G401.6 (cell line): ENCODE data around the gene TBX15.
A peak's percentile ranks its signal among the peaks of the same experiment; 100 is the strongest.

Experiments used
- FAIRE-seq: peaks from 2 replicates; lab custom pipeline; 2012; peaks lifted over from hg19 to GRCh38; lab: Jason Lieb, UNC

Gene TBX15

DNA sequence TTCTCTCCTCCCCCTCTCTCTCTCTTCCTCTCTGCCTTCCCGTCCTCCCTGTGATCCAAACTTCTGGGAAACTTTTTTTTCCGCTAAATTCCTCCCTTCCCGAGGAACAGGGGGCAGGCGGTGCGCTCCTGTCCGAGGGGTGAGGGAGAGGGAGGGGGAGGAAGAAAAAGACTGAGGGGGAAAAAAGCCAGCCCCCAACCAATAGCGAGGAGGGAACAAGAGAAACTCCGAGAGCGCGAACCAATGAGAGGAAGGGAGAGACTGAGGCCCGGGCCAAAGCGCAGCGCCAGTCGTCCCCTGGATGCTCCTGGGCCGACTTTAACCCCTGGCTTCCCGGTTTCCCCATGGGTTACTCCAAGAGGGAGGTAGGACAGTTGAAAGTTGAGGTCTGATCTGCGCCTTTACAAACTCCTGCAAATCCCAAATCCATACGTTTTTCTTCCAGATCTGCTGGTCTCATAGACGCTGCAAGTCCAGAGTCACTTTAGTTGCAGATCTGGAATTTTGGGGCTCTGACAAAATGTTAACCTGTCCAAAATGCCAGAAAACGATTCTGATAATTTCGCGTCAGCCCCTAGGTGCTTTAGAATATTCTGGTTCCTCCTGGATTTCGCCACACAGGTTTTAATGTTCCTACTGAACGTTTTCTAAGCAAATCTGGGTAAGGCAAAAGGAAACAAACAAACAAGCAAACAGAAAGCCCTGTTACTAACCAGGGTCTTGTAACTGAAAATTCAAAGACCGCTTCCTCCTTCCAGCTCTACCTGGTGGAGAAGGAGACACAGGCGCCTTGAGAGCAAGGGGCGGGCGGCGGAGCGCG lies at the start of gene TBX15:
TBX15 (minus strand) TSS at position 158 of the 820 bp plus-strand sequence. CDS start 548 bp downstream, outside the sequence.
- FAIRE-seq: peak; percentile 95

DNA sequence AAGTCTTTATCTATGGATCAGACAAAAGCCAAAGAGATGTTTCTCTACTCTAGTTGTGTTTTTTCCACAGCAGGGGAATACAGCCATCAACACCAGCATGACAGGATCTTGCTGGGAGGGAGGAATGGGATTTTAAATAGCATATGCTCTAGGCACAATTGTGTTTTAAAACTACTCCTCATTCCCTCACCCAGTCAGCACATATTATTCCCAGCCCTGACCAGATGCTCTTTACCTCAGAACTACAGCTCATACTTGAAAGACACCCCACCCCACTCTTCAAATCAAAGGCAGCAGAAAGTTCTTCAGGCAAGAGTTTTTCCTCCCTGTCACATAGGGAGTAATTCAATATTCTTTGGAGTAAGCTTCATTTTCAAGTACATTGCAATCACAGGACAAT lies 46.2 kb upstream of the TBX15 start:
- FAIRE-seq: no peak

DNA sequence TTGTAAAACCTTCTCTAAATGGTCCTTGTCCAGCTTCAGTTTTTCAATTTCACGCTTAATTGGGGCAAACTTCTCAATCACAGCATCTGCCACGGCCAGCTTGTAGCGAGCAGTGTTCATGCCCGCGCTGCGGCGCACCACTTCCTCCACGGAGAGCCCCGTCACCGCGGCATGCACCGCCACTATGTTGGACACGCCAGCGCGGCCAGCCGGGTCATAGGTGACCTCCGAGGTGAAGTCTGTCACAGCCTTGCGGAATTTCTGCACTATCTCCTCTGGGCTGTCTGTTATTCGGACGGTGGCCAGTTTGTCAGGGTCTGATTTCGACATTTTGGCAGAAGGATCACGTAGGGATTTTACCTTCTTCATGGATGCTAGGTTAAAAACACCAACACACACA lies 44.8 kb upstream of the TBX15 start:
- FAIRE-seq: no peak

DNA sequence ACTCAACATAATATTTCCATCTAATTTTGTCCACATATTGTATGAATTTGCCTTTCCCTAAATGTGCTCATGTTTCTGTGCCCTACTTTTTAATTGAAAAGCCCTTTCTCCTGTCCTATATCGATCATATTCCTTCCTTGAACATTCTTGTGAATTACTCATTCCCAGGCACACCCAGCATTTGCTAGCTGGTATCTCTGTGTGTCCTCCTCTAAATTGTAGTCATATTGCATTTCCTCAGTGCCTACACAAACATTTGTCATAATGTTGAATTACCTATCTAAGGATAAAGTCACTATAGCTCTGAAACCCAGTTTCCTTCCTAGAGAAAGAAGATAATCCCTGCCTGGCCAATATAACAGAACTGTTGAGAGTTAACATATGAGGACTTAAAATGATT lies 39.6 kb upstream of the TBX15 start:
- FAIRE-seq: no peak

DNA sequence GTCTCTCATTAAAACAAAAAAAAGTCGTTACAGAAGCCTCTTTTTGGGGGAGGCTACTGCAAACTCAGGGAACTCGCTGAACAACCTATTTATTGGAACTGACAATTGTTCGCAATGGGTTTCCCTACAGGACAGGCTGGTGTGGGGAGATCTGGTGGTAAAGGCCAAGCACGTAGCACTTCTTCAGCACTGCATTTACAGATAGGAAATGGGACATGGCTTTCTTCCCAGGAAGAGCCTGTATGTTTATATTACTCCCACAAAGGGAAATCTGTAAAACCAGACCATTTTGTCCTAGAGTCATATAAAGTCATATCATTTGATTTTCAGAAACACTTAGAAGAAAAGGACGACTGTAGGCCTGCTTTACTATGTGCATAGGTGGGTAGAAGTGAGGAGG lies 38.8 kb upstream of the TBX15 start:
- no peak for FAIRE-seq

DNA sequence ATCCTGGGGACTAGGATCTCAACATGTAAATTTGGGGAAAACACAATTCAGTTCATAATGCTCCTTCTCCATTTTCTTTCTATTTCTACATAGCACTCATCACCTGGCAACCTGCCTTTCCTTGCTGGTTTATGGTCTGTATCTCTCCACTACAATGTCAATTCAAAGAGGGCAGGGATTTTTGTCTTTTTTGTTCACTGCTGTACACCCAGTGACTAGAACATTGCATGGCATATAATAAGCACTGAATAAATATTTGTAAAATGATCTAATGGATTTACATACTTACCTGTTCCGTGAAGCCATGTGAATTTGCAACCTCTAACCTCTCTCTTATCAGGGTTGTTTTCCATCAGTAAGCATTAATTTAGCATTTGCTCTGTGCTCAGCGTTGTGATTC lies 27.4 kb upstream of the TBX15 start:
- no peak for FAIRE-seq

DNA sequence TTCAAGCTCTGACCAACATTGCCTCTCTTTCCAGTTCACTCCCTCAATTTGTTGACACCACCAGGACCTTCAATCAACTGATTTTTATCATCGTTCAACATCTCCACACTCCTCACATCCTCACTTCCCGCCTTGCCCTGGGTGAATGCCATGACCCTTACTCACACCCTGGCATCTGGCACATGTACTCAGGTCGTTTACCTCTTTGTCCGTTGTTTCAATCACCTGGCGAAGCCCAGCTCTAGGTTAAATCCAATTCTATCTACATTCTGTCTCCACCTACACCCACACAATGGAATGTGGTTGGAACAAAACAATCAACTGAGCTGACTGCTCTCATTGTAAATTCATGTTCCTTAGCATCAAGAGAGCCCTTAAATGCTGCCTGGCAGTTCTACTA lies 24.2 kb upstream of the TBX15 start:
- no peak for FAIRE-seq

DNA sequence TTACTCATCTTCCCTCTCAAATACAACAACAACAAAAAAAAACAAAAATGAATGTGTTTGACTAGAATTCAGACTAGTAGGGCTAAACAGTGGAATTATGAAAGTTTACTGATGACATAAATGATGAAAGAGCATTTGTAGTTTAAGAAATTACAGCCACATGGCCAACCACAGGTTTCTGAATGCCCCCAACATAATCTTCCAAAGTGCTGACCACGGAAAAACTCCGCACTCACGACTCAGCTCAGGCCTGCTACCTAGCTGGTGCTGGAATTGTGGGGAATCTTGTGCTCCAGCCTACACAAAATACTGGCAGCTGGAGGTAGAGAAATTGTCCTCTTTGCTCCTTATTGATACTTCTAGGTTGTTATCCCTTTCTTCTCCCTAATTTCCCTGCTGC lies 23.6 kb upstream of the TBX15 start:
- no peak for FAIRE-seq

DNA sequence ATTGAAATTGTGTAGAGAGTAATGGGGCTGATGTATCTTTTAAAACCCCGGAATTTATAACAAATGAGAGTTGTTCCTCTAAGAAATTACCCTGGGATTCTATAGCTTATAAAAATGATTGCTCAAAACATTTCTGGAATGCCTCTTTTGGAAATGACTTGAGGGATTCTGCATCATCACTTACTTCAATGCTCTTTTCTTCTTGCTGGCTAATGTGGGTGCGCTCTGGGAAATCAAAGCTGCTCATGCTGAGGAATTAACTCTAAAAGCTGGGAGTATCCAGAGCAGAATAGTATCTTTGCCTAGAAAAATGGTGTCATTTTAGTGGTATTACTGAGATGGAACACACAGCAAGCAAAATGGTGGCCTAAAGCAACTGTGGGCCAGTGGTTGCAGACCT lies 23.0 kb upstream of the TBX15 start:
- FAIRE-seq: no peak

DNA sequence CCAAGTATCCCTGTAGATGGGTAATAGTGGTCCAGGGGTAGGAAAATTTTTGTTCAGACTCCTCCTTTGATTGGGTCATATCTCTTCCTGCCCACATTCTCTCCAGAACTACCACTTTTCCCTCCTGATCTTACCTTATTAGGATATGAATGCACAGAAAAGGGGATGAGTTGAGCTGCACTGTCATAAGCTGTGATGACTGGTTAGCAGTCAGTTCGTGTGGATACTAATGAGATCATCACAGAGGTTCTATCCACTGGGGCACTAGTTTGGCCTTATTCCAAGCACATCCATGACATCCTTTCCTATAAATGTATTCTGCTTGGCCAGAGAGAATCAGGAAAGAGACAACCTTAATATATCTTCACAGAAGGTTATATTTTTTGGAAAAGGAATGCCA lies 22.1 kb upstream of the TBX15 start:
- no peak for FAIRE-seq

DNA sequence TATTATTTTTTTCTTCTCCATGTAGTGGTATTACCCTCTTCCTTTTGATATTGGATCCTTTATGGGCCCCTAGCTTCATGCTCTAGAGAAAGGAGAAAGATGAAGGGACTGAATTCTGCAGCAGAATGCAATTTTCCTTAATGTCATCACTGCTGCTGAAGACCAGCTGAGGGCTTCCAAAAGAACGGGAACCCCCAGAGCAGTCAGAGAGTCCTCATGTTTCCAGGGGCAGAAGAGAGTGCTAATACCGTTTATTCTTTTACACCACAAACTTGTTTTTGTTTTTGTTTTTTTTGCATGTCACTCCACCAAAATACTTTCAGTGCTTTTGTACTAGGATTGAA lies 21.1 kb upstream of the TBX15 start:
- no peak for FAIRE-seq

DNA sequence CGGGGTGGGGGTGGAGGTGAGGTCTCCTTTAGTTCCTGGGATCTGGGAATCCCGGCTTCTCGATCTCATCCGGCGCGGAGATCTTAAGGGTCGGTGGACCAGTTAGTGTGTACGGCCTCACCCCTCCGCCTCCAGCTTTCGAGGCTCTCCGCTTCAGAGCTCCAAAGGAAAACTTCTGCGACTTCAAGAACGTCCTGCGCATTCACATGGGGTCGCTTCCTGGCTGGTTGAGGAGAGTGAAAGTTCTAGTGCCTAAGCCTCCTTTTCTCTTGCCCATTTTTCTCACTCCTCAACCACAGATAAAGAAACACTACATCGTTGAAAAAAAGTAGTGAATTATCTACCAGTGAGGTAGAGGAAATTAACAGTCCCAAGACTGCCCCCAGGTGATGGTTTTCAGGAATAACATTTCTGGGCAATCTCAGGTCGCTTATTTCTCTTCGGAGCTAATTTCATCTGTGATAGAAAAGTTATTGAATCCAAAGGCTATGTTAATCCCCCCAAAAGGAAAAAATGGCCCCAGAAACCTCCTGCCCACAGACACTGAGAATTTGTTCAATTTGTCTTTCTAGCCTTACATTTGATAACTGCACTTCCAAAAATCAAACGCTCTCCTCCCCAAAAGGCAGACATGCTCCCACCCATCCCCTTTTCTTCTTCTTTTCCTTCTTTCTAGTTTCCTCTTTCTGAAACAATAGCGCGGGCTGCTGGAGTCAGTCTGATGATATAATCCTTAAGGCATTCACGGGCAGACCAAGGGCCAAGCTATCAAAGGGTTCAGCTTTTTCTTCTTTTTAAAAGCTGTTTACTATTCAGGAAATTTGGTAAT lies 20.6 kb upstream of the TBX15 start:
- FAIRE-seq: peak; percentile 76

DNA sequence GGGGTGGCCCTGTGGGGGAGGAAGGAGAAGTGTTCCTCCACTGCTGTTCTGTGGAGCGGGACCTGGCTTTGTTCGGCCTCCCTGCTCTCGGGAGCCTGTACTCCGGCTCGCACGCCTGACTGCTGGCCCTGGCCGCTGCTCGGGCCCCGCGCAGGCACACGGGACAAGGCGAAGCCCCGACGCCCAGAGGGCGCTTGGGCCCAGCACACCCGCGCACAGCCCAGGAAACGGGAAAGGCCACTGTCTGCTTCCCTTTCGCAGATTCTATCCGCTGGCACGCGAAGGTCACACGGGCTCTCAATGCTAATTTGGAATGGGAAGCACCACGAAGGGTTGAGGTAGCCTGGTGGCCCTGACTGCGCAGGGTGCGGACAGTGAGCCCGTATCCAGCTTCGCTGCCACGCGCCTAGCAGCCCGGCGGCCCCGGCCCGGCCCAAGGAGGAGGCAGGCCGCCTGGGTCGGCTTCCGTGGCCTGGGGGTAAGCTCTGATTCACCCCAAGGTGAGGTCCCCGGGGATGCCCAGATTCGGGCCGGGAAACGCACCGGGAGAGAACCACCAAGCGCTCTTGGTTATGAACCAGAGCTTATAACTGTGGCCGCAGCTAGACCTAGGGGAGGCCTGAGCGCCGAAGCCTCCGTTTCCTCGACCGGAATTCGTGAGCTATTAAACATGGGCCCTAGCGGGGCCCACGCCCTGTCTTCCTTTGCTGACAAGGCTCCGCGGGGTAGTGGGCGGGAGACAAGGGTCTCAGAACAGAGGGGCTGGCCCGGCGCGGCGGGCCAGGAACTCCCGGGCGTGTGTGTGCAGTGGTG lies 19.7 kb upstream of the TBX15 start:
- no peak for FAIRE-seq

DNA sequence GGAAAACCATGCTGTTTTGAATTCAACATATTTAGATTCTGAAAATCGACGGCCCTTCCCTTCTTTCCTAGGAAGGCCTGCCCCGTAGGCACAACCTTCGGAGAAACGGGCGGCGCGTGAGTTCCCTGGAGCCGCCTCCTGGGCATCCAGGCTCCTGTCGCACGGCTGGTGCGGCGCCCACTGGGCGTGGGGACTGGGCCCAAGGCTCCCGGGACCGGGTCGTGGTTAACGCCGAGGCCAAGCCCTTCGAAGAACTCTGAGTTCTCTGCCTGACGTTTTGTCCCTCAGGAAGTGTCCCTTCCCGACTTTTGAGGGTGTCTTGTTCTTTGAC lies 19.2 kb upstream of the TBX15 start:
- FAIRE-seq: no peak

DNA sequence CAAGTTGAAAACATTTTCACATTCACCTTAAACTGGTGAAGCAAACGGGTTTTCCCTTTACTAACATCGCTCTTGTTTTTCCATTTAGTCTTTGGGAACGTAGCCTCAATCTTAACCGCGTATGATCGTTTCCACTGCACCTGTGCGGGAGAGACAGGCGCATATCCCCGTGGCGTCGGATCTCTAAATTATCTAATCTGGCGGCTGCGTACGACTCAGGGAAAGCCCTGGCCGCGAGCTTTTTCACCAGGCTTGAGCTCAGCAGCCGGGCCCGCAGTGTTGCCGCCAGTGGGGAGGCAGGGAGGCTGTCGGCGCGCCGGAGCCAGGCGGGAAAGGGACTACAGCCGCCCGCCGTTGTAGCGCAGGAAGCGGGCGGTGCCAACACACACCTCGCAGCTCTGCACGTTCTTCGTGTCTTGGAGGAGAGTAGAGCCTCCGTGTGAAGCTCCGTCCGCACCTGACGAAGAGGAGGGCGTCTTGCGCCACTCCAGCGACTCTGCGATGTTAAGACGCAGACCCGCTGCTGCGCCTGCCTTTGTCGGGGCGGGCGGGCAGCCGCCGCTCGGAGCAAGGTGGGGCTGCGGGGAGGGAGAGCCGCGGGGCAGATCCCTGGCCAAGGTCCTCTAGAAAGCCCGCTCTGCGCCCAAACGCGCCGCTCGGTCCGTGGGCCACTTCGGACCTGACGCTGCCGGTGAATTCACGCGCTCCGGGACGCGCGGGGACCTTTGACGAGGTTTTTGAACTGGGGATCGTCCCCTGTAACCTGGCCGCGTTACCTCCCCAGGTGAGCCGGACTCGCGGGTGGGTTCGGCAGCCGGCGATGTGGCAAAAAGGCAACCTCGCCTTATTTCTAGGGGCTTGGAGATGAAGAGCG lies 18.5 kb upstream of the TBX15 start:
- FAIRE-seq: no peak

DNA sequence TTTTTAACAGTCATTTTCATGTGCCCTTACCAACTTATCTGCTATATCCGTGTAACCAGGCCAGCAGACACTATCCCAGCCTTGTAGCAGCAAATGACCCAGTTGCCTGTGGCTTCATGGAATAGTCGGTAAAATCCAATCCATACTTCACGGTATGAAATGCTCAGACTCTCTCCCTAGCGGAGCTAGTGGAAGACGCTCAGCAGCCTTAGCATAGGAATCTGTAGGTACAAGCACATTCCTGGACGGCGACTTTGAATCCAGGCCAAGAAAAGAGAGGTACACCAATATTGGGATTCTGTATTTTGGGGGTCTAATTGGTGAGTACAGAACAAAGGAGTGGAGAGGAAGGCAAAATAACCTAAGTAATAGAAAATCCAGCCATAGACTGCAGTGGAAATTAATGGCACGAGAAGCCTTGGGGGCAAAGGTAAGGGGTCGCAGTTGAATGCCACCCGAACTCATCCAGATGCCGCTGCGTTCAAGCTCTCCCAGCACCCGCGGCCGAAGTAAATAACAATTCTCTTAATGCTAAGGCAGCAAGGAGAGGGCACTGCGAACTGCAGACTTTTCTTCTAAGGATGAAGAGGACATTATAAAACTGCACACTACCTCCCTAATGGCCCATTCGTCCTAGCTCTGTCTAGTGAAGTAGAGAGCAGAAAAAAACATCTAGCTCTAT lies 17.7 kb upstream of the TBX15 start:
- FAIRE-seq: no peak

DNA sequence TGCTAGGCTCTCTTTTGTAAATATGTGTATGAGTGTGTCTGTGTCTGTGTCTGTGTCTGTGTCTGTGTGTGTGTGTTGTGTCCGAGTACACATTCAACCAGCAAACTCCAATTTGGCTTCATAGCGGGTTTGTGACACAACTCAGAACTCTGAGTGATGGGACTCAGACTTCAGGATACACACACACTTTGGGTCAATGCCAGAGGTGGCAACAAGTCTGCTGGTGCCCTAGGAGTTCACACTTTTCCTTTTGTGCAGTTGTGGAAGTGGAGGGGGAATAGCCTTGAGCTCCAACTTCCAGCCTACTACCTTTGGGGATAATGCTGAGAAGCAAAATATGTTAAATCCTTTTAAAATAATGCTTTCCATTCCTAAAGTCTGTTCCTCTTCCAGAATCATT lies 16.6 kb upstream of the TBX15 start:
- no peak for FAIRE-seq

DNA sequence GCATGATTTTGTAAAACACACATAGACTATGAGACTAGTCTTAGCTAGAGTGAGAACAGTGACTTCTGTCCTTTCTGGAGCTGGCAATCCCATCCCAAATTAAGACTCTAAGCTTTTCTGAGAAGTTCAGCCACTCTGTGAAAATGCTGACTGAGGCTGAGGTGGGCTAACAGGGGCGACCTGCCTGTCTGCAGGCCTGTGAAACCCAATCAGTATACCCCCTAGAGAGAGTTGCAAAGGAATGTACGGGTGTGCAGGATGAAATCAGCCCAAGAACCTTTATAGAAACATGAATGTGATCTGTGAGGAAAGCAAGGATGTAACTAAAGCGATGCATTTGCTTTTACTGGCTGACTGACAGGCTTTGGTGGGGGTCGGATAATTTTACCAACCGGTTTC lies 16.0 kb upstream of the TBX15 start:
- FAIRE-seq: no peak

DNA sequence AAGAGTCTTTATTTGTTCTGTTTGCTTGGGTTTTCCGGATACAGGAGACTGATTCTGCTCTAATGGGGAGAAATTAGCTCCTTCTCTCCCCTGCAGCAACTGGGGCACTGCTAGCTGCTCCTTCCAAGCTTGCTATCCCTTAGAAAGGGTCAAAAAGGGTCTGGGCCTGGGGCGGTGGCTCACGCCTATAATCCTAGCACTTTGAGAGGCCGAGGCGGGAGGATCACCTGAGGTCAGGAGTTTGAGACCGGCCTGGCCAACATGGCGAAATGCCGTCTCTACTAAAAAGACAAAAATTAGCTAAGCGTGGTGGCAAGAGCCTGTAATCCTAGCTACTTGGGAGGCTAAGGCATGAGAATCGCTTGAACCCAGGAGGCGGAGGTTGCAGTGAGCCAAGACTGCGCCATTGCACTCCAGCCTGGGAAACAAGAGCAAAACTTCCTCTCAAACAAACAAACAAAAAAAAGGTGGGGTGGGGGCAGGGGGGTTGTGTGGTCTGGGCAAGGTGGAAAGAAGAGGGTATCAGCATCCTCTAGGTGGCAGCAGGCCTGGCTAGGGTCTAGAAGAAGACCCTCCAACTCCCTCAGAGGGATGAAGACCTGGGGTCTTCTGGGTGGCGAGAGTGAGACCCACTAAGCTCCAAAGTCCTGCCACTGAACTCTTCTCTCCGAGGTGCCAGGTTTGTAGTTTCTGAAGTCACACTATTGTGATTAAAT lies 15.4 kb upstream of the TBX15 start:
- FAIRE-seq: no peak

DNA sequence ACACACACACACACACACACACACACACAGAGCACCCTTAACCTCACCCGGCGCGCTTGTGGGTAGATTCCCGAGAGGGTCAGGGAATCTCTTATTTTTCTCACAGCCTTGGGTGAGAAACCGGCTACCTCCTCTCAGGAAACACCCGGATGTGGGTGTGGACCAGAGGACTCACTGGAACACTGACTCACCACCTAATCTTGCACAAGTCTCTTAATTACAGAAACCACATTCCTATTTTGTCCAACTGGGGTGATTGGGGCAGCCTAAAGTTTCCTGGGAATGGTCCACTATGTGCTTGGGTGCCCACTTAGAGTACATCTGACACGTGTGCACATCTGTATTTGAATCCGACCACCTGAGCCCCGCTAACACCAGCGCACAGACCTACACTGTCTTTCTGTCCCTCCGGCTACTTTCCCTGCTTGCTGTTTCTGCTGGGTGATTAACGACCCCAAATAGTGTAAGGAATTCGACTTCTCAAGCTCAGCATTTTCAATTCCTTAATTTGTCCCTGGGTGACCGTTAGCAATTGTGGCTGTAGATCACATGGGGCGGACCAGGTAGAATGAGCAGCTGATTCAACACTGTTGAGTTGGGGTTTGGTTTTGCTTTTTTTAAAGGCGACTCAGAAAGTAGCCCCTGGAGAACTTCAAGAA lies 14.0 kb upstream of the TBX15 start:
- no peak for FAIRE-seq
